ENCODE results near the gene PTAFR.

Gene PTAFR

GRCh38 chr1:28155628-28156027 lies 20.9 kb downstream of the PTAFR start:
- TF ChIP-seq GABPA (IDR thresholded peaks at IDR 0.05; ENCODE audit: low read depth) (no peak), CTCF (IDR thresholded peaks at IDR 0.05; ENCODE audit: insufficient read depth, low read length) (no peak)
- no peak overlapping the region for H3K4me3 ChIP-seq (replicated peaks; ENCODE audit: insufficient read depth, low read length)
- no peak for DNase-seq (ENCODE audit: low read depth in 1 of 2, low spot score in 1 of 2)
- peak overlapping the region; percentile 69 for H3K27ac ChIP-seq (replicated peaks)
- no peaks in the 10 kb centered on the region for H3K27me3 ChIP-seq (ENCODE audit: insufficient read depth, poor library complexity, severe bottlenecking)

DNA sequence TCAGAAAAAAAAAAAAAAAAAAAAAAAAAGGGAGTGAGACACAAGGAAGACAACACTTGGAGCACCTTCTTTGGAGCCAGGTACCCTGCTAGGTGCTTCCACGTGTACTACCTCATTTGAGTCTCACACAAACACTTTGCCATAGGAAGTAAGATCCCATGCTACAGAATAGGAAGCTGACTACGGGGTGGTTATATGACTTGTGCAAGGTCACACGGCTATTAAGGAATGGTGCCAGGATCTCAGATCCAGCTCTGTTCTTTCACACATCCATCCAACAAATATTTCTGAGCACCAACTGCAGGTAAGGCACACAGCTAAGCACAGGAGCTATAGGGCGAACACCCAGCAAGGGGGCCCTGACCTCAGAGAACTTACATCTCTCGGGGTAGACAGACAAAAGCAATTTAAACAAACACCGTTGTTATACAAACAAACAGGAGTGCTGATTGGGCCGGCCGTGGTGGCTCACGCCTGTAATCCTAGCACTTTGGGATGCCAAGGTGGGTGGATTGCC lies 22.4 kb downstream of the PTAFR start:
- TF ChIP-seq CTCF (IDR thresholded peaks at IDR 0.05; ENCODE audit: insufficient read depth, low read length) (no peak), REST (IDR thresholded peaks at IDR 0.05; ENCODE audit: insufficient replicate concordance, low read depth) (no peak), GABPA (IDR thresholded peaks at IDR 0.05; ENCODE audit: low read depth) (no peak), POLR2AphosphoS5 (IDR thresholded peaks at IDR 0.05; ENCODE audit: low read depth) (no peak), SPI1 (IDR thresholded peaks at IDR 0.05; ENCODE audit: borderline replicate concordance, low read depth) (no peak)
- Histone ChIP-seq H3K27ac (replicated peaks) (peak overlapping the region; percentile 69), H3K27me3 (ENCODE audit: insufficient read depth, poor library complexity, severe bottlenecking) (no peaks in the 10 kb centered on the region), H3K4me3 (replicated peaks; ENCODE audit: insufficient read depth, low read length) (no peak overlapping the region)
- DNase-seq (ENCODE audit: low read depth in 1 of 2, low spot score in 1 of 2) = peak in 1 of 2 experiments; percentile 55

DNA sequence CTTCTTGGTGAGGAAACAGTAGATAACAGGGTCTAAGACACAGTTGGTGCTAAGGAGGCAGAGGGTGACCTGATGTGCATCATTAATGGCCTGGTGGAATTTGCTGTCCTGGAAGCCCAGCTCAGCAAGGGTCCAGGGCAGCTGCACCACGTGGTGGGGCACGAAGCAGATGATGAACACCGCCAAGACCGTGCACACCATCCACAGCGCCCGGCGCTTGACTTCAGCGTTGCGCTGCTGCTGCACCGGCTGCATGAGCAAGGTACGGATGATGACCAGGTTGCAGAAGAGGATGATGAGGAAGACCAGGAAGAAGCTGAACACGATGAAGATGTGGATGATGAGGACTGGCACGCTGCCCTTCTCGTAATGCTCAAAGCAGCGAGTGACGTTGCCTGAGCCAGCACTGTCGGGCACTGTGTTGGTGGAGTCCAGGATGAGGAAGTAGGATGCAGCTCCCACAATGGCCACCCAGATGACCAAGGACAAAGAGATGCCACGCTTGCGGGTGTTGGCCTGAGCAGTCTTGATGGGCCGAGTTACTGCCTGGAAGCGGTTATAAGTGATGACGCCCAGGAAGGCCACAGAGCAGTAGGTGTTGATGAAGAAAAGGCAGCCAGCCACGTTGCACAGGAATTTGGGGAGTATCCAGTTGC lies 26.2 kb downstream of the PTAFR start:
- no peak for DNase-seq (ENCODE audit: low read depth in 1 of 2, low spot score in 1 of 2)
- Histone ChIP-seq H3K27me3 (ENCODE audit: insufficient read depth, poor library complexity, severe bottlenecking) (no peaks in the 10 kb centered on the region), H3K27ac (replicated peaks) (no peak overlapping the region), H3K4me3 (replicated peaks; ENCODE audit: insufficient read depth, low read length) (no peak overlapping the region)
- TF ChIP-seq SPI1 (IDR thresholded peaks at IDR 0.05; ENCODE audit: borderline replicate concordance, low read depth) = no peak
- TF ChIP-seq POLR2AphosphoS5 (IDR thresholded peaks at IDR 0.05; ENCODE audit: low read depth) = no peak
- no peak for TF ChIP-seq CTCF (IDR thresholded peaks at IDR 0.05; ENCODE audit: insufficient read depth, low read length)

- TF ChIP-seq CTCF (IDR thresholded peaks at IDR 0.05; ENCODE audit: insufficient read depth, low read length) = no peak
- TF ChIP-seq SPI1 (IDR thresholded peaks at IDR 0.05; ENCODE audit: borderline replicate concordance, low read depth) = no peak
- TF ChIP-seq GABPA (IDR thresholded peaks at IDR 0.05; ENCODE audit: low read depth) = no peak
- Histone ChIP-seq H3K27me3 (ENCODE audit: insufficient read depth, poor library complexity, severe bottlenecking) (no peaks in the 10 kb centered on the region), H3K4me3 (replicated peaks; ENCODE audit: insufficient read depth, low read length) (no peak overlapping the region), H3K27ac (replicated peaks) (no peak overlapping the region)
- DNase-seq (ENCODE audit: low read depth in 1 of 2, low spot score in 1 of 2) = no peak
Measured at GRCh38 chr1:28148880-28149195, 27.7 kb downstream of the PTAFR start.
